ENCODE results near the gene ZFP92.

The ZFP92 gene

DNA sequence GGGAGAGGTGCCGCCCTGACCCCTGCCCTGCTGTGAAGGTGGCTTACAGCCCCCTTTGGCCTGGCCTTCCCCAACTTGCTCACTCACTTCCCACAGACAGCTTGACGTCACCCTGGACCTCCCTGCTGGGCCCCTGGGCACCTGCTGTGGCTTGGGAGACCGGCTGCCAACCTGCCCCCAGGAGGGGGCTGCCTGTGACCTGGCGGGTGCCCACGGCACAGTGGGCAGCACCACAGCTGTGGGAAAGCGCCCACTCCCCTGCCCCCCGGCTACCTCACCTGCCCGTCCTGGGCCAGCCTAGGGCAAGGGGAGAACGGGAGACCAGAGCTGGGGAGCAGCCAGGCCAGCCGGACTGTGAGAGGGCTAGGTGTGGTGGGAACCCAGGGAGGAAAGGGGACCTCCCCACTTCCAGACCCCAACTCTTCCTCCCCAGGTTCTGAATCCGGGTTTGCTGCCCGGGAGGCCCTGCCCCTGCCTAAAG lies 2.4 kb upstream of the ZFP92 start:
- DNase-seq (ENCODE audit: low read depth), result no peak

DNA sequence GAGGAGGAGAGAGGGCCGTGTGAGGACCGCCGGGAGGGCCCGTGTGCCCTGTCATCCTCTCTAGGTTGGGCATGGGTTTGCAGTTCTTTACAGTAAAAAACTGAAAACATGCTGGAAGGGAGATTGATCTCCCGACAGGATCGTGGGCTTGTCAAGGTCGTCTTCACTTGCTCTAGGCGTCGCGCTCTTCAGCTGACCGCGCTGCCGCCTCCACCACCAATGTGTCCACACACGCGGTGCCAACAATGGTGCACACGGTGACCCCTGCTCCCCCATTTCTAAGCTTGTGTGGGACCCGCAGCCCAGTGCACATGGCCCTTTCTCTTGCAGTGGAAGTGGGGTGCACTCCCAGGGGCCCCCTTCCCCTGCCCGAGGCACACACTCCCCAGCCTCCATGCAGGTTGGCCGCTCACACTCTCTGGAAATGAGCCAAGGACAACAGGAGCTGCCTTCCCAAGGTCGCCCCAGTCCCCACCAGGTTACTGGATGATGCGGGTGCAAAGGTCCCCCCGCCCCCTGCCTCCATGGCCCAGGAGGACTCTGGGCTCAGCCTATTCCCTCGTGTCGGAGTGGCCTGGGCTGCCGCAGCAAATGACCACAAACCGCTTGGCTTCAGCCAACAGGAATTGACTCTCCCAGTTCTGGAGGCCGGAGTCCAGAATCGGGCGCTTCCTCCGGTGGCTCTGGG lies 1.7 kb upstream of the ZFP92 start:
- DNase-seq (ENCODE audit: low read depth), result no peak

DNA sequence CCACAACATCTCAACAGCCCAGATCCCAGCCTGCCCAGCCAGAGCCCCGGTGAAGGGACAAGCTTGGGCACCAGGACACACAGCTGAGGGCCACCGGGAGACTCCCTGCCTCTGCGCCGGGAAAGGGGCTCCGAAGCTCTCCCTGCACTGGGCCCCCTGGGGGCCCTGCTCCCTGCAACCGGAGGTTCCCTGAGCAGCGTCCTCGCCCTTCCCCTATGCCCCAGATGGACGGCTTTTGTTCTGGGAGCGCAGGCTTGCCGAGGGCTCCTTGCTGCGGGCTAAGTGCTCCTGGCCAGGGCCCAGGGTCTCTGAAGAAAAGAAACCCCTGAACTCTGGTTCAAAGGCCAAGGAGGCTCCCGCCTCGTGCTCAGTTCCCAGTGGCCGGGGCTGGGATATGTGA lies 899 bp upstream of the ZFP92 start:
- DNase-seq (ENCODE audit: low read depth), result no peak

DNA sequence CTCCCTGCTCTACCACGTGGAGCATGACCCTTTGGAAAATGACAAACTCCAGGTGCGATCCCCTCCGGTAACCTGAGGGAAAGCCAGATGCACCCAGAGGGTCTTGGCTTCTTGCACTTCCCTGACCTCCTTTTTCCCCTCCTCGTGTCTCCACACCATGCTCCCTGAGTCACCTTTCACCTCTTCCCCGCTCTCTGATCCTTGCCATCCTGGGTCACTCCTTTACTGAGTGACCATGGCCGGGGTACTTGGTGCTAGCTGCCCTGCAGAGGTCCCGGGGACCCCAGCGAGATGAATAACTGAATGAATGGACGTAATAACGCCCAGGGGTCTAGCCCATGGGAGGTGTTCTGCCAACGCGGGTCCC lies 401 bp upstream of the ZFP92 start:
- no peak for DNase-seq (ENCODE audit: low read depth)

- no peak for DNase-seq (ENCODE audit: low read depth)
Measured at GRCh38 chrX:153411988-153412574, 809 bp downstream of the ZFP92 start.

DNA sequence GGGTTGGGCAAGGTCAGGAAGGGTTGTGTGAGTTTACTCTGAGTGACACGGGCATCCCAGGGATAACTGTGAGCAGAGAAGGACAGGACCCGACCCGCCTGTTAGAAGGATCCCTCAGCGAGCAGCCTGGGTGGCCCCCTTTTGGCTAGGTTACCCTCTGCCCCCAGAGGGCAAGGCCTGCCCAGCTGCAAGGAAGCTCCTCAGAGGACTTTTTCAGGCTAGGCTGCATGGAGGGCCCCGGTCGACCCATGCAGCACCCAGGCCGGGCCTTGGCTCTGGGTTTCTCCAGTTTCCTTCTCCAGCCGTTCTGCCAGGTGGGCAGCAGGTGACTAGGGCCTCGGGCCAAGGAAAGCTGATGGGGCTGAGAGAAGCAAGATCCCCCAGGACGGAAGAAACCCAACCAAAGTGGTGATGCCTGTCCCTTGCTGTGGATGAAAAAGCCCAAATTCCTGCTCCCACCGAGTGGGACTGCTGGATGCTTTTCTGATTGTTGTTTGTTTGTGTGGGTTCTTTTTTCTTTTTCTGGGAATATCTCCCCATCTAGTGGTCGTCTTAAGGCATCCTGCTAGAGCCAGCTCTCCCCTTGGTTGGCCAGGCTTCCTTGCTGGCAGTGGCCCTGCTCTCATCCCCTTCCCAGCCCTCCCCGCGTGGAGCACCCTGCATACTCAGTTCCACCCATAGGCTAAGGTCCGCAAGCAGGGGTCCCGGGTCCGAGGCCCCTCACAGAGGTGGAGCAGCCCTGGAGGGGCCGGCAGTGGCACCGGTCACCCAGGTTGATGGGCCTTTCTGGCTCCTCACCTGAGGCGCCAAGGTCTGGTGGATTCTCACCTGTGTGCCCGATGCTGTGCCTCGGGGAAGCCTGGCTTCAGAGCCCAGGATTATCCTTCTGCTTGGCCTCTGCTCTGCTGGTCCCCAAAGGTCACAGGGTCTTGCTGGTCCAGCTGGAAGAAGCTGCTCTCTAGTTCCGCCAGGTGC lies 1.8 kb downstream of the ZFP92 start:
- no peak for DNase-seq (ENCODE audit: low read depth)

DNA sequence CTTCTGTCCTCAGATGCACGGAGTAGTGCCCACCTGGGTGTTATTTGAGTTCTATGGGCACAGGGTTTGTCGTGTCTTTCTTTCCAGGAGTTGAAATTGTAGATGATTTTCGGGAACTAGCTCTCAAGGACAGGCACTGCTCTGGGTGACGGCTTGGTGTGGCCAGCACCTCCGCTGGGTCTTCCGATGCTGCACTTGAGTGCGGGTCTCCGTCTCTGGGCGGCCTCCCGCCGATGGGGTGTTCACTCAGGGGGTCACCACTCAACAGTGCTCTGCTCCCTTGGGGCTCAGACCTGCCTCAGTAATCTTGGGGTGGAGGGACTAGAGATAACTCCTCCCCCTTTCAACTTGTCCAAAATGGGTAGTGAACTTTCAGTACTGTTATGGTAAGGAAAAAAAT lies 2.5 kb downstream of the ZFP92 start:
- no peak for DNase-seq (ENCODE audit: low read depth)

DNA sequence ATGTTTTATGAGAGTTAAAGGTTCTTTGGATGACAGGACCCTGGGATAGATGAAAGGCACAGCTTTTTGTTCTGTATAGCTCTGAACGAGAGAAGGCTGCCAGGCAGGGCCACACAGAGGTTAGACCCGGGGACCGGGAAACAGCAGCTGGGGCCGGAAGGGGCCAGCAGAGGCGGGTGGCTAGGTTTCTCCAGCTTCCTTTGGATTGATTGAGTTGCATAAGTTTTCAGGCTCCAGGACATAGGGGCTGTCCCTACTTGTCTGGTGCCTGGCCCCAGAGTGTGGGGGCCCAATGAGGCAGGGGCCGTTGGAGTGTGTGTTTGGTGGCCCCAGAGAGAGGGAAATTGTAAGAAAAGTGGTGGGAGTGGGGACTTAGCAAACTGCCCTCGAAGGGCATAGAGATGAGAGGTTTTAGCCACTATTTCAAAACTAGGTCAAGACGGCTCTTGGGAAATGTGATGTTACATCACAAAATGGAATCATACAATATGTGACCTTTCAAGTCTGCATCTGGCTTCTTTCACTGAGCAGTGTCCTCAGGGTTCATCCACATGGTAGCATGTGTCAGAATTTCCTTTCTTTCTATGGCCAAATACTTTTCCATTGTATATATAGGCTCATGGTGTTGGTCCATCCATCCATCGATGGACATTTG lies 3.7 kb downstream of the ZFP92 start:
- no peak for DNase-seq (ENCODE audit: low read depth)

- DNase-seq (ENCODE audit: low read depth), result no peak
Measured at GRCh38 chrX:153416781-153417450, 5.6 kb downstream of the ZFP92 start.

DNA sequence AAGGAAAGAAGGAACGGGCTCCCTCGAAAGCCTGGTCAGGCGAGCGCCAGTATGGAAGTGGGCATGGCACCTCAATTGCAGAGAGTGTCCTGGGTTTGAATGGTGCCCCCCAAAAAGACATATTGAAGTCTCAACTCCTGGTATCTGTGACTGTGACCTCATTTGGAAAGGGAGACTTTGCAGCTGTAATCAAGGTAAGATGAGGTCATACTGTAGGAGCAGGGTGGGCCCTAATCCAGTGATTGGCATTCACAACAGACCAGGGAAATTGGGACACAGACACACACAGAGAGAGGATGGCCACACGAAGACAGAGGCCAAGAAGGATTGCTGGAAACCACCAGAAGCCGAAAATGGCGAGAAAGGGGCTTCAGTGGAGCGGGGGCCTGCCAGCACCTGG lies 6.4 kb downstream of the ZFP92 start:
- no peak for DNase-seq (ENCODE audit: low read depth)

GRCh38 chrX:153420851-153421599 lies 9.8 kb downstream of the ZFP92 start:
- no peak for DNase-seq (ENCODE audit: low read depth)

DNA sequence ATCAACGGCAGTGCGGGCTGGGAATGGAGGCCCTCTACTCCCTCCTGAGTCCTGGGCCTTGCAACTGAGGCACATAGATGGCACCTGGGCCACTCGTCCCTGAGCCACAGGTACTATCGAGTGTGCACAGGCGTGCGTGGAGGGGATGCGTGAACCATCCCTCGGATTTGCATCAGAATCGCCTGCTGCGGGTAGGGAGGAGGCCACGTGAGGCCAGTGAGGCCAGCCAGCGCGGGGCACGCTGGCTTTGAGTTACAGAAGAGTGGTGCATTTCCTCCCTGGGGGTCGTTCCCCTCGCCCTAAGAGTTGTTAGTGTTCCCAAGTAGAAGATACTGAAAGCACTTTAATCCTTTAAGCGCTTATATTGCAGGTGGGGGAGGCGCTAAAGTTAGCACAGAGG lies 10.6 kb downstream of the ZFP92 start:
- DNase-seq (ENCODE audit: low read depth), result no peak

- DNase-seq (ENCODE audit: low read depth), result no peak
Measured at GRCh38 chrX:153423652-153424051, 12.4 kb downstream of the ZFP92 start.

- DNase-seq (ENCODE audit: low read depth), result no peak
Measured at GRCh38 chrX:153426204-153426603, 14.9 kb downstream of the ZFP92 start.

GRCh38 chrX:153430796-153431195 lies 19.5 kb downstream of the ZFP92 start:
- DNase-seq (ENCODE audit: low read depth), result no peak

DNA sequence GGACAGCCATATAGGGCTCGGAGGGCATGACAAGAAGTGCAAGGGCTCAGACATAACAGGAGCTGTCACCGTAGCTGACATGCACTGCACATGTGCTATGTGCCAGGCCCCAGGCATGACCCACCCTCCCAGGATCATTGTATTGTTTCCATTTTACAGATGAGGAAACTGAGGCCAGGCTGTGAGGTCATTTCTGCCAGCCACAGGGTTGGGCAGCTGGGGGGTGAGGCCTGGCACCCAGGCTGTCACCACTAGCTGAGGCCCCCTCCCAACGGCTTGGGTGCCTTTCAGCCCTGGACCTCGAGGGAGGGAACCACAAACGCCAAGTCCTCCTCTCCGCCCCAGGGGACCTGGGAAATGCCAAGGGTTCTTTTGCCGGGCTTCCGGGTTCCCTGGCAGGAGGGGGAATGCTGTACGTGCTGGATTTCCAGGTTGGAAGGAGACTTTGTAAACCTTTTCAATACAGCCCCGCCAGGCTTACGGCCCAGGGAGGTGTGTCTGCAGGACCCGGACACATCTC lies 21.9 kb downstream of the ZFP92 start:
- DNase-seq (ENCODE audit: low read depth), result no peak

DNA sequence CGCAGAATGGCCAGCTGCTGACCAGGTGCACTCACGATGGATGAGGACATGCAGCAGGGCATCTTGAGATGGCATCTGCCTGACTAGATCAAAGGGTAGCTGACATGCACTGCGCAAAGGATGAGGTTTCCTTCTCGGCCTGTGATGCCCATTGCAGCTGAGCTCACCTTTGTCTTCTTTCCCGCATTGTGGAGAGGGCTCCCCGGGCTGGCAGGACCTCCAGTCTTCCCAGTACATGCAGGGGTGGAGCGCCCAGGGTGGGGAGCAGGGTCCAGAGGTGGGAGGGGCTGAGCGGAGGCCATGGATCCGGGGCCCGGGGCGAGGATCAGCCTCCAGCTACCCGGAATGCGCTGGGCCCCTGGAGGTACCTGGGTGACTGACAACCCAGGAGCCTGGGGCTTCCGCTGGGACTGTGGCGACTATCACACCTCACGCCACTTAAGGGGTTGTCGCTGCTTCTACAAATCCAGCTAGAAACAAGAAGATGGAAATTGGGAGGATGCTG lies 22.6 kb downstream of the ZFP92 start:
- DNase-seq (ENCODE audit: low read depth), result no peak

GRCh38 chrX:153434801-153435200 lies 23.5 kb downstream of the ZFP92 start:
- DNase-seq (ENCODE audit: low read depth), result no peak

DNA sequence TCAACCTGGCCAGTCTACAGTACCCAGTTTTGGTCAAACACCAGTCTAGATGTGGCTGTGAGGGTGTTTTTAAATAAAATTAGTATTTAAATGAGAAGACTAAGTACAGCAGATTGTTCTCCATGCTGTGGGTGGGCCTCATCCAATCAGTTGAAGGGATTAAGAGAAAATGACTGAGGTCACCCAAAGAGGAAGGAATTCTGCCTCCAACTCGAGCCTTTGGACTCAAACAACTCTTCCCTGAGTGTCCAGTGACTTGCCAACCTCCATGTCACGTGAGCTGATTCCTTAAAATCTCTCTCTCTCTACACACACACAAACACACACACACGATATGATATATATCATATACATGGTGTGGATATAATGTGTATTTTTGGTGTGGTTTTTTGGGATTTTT lies 24.6 kb downstream of the ZFP92 start:
- DNase-seq (ENCODE audit: low read depth), result no peak

DNA sequence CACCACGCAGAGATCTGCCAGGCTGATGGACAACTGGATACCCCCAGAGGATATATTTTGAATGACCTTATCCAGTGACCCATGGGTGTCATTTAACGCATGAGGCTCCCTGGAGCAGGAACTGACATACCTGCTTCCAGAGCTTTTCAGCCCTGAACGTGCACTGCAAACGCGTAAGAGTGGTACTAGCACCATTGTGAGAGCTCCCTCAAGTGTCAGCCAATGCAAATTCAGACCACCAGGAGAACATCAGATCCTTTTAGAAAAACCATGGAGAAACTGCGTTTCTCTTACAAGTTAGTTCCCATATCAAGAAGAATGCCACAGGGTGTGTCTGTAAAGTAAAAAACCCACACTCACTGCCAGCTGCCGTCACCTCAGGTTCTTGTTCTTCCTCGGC lies 27.3 kb downstream of the ZFP92 start:
- DNase-seq (ENCODE audit: low read depth), result no peak

DNA sequence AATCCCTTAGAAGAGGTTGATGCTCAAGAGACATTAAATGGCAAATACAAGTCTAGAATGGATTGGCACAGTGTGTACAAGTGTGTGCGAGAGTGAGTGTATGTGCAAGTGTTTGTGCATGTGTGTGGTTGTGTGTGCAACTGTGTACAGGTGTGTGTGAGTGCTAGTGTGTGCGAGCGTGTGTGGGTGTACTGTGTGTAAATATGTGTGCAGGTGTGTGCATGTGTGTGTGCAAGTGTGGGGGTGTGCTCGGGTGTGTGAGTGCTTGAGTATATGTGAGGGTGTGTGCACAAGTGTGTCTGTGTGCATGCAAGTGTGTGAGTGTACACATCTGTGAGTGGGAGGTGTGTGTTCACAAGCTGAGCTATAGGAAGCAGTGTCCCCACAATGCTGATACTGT lies 28.7 kb downstream of the ZFP92 start:
- no peak for DNase-seq (ENCODE audit: low read depth)
